Kidney glomerular epithelial cell (primary cell): ENCODE results near the gene EPS15.
"Not testable (repeated sequence)": the region's sequence is repeated elsewhere in the genome, so short reads cannot be mapped to it uniquely, and the experiment has no call there.

Experiments
- DNase-seq: peaks from one replicate; lab custom pipeline; 2025; lab: John Stamatoyannopoulos, UW

The EPS15 gene

GRCh38 chr1:51519048-51519864 is at the start of gene EPS15:
Gene EPS15, minus strand, starts transcription at chr1:51519266. Its CDS starts 35 bp downstream, at chr1:51519231.
- DNase-seq = peak; percentile 87

DNA sequence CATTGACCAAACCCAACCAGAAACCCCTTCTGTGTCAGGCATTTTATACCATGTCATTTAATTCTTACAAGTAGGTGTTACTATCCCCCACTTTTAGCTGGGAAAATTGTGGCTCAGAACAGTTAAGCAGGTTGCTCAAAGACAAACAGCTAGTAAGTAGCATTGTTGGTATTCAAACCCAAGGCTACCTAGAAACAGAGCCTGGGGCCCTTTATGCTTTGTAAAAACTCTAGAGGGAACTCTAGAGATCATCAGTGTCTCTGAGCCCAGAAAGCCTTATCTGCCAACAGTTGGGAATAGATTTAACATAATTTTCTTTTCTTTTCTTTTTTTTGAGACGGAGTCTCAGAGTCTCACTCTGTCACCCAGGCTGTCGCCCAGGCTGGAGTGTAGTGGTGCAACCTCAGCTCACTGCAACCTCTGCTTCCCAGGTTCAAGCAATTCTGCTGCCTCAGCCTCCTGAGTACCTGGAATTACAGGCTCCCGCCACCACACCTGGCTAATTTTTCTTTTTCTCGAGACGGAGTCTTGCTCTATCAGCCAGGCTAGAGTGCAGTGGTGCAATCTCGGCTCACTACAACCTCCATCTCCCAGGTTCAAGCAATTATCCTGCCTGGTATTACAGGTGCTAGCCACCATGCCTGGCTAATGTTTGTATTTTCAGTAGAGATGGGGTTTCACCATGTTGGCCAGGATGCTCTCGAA is 49.3 kb upstream of the EPS15 start:
- DNase-seq = no peak

DNA sequence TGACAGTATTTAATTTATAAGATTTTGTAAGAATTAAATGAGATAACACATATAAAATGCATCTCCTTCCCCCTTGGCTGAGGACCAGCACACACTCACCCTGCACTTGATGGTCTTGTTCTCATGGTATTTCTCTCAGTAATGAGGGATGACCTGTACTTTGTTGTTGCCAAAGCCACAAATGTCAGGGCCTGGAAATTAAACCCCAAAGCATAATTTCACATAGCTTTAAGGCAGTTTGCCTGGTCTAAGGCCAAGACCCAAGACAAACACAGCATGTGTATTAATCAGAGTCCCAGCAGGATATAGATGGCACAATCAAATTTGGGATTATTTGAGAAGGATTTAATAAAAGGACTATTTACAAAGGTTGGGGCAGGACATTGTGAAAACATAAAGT is 48.6 kb upstream of the EPS15 start:
- peak; percentile 22 for DNase-seq

GRCh38 chr1:51566260-51566659 is 47.2 kb upstream of the EPS15 start:
- DNase-seq = no peak

DNA sequence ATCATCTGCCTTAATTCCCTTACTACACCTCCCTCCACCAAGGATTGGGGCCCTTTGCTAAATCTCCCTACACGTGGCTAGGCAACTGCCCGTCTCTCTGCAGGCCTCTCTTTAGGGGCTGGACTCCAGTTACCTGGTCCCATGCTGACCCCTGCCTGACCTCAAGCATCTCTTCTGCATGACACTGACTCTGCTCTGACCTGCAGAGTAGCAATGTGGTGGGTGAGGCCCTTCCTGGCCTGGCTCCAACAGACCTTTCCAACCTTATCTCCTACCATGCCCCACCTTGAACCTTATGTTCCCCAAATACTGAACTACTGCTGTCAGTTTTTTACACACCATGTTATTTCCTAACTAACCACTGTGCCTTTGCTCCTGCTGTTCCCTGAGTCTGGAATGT is 45.9 kb upstream of the EPS15 start:
- DNase-seq = no peak

DNA sequence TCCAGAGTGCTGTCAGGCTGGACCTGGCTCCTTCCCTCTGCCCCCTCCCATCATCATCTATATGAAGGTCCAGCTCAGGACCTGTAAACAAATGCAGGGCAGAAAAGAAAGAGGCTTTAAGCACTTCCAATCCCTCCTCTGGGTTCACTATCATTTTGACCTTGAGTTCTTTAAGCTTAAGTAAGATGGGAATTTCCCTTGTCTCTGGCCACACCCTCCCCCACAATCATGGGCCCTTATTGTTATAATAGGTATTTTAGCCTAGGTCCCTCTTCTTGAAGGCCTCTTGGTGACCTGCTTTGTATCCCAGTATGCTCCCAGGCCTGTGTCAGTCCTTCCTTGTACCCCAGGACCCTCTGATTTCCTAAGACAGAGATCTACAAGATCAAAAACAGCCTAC is 45.1 kb upstream of the EPS15 start:
- DNase-seq = peak; percentile 69

GRCh38 chr1:51561702-51562101 is 42.6 kb upstream of the EPS15 start:
- no peak for DNase-seq

- not testable (repeated sequence) for DNase-seq
These were observed 41.8 kb upstream of the EPS15 start for GRCh38 chr1:51560895-51561294.

DNA sequence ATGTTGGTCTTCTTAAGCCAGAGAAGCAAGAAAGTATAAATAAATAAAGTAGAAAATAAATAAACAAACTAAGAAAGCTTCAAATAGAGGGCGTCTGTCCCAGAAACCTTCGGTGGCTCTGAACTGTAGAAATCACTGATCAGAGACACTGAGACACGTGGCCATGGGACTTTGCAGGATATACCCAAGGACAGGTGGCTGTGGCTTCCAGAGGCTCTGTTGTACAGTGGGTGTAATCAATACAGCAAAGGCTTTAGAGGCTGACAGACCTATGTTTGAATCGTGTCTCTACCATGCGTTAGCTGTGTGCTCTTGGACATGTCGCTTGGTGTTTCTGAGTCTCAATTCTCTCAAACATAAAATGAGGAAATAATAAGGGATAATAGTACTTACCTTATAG is 41.0 kb upstream of the EPS15 start:
- no peak for DNase-seq

GRCh38 chr1:51559501-51559900 is 40.4 kb upstream of the EPS15 start:
- no peak for DNase-seq

- DNase-seq = no peak
These were observed 40.0 kb upstream of the EPS15 start for GRCh38 chr1:51559064-51559500.

- DNase-seq = no peak
These were observed 39.4 kb upstream of the EPS15 start for GRCh38 chr1:51558375-51558924.

GRCh38 chr1:51557168-51557567 is 38.1 kb upstream of the EPS15 start:
- no peak for DNase-seq

- DNase-seq = peak; percentile 17
These were observed 37.0 kb upstream of the EPS15 start for GRCh38 chr1:51555866-51556619.

DNA sequence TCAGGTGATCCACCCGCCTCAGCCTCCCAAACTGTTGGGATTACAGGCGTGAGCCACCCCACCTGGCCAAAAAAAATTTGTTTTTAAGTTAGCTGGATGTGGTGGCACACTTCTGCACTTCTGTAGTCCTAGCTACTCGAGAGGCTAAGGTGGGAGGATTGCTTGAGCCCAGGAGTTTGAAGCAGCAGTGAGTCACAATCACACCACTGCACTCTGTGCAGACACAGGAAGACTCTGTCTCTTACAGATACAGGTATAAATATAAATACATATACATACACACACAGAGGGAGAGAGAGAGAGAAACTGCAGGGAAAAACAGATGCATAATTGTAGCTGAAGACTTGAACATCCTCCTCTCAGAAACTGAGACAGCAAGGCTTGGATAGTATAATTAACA is 34.8 kb upstream of the EPS15 start:
- no peak for DNase-seq

GRCh38 chr1:51552929-51553807 is 34.1 kb upstream of the EPS15 start:
- no peak for DNase-seq

DNA sequence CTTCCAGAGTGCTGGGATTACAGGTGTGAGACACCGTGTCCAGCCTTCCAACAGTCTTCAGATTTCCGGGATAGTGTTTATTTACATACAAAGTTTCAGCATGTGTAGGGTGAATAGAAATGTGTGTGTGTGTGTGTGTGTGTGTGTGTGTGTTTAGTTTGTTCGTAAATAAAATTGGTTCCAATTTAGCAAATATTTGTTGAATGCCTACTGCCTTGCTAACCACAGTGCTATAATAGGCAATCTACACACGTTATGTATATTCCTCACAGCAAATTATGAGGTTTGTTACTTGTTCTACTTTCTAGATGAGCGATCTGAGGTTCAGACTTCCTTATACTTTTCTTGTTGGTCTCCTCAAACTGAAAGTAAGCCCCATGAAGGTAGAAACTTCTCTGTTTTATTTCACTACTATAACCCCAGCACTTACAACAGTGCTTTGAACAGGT is 32.8 kb upstream of the EPS15 start:
- DNase-seq = no peak

DNA sequence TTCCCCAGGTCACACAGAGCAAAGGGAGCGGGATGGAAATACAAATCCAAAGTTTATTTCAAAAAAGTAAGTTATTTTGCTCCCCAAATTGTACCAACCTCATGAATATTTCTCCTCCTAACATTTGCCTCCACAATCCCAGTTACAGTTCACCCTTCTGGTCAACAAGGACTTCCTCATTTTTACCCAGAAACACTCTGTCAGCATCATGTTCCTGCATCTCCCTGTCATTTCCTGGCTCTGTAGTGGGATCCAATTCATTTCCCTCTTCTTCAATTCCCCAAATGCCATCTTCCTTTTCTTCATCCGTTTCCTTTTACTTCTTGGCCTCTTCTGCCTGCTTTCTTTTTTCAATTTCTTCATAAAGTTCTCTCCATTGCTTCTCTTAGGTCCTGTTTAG is 32.0 kb upstream of the EPS15 start:
- DNase-seq = no peak

DNA sequence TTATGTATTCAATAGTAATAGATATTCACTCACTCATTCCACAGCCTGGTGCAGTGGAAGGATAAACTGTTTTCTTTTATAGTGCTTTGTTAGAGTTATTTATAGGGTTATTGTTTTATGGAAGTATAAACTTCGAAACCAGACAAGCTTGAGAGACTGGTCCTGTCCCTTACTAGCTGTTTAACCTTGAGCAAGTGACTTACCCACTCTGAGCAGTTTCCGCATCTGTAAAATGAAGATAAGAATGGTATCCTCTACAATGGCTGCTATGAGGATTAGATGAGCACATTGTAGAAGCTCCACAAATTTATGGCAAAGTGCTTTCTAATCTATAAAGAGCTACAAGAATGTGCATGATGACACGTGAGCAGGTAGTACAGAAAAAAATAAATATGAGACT is 30.8 kb upstream of the EPS15 start:
- no peak for DNase-seq

- no peak for DNase-seq
These were observed 30.1 kb upstream of the EPS15 start for GRCh38 chr1:51549016-51549619.

DNA sequence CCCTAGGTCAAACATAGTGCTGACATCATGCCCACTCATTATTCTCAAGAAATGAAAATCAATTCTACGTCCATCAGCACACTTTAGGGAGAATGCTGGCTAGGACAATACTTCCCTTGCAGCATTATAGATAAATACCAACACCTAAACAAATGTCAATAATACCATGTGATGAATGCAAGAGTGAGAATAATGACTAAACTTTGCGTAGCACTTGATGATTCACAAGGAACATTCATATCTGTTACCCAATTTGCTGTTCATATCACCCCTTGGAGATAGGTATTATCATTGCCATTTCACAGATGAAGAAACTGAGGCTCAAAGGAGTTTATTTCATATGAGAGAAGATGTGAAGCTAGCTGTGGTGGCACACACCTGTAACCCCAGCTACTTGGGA is 24.8 kb upstream of the EPS15 start:
- no peak for DNase-seq
